Naive B cell (primary cell): ENCODE measurements around the gene GLRB. TPM values are rescaled to one million over a fixed set of nuclear protein-coding genes. Genes with fewer than 3 reads are reported as not detected.
"Not testable (repeated sequence)": the region's sequence is repeated elsewhere in the genome, so short reads cannot be mapped to it uniquely, and the experiment has no call there.

Experiments
- ATAC-seq, 2 donors: fragments of 150-1000 bp; cut with Tn5 transposase; 2 replicates each; pipeline ENCODE4 v1.10.0; 2021; ENCODE audit warnings: low read depth in 2 of 2, mild to moderate bottlenecking in 2 of 2, moderate library complexity in 2 of 2
- DNase-seq: peaks from one replicate; pipeline ENCODE4 v3.0.0; 2022
- H3K27ac Mint-ChIP-seq, 6 donors: one replicate each; pipeline ENCODE4 v1.8.0; 2020 to 2022; ENCODE audit warnings: mild to moderate bottlenecking in 6 of 6, mixed read lengths in 6 of 6, moderate library complexity in 5 of 6, inconsistent platforms in 2 of 6
- H3K27me3 Mint-ChIP-seq, 3 donors: one replicate each; pipeline ENCODE4 v1.8.0; 2021 to 2022; ENCODE audit warnings: mixed read lengths in 3 of 3, mild to moderate bottlenecking in 1 of 3
- H3K36me3 Mint-ChIP-seq, 2 donors: one replicate each; pipeline ENCODE4 v1.8.0; 2020 to 2022; ENCODE audit warnings: mixed read lengths in 2 of 2, inconsistent platforms in 1 of 2, mild to moderate bottlenecking in 1 of 2
- H3K4me1 Mint-ChIP-seq, 3 donors: one replicate each; pipeline ENCODE4 v1.8.0; 2020 to 2022; ENCODE audit warnings: mixed read lengths in 3 of 3, inconsistent platforms in 1 of 3, mild to moderate bottlenecking in 1 of 3, moderate library complexity in 1 of 3
- H3K4me3 Mint-ChIP-seq, 8 donors: one replicate each; pipeline ENCODE4 v1.8.0; 2020 to 2022; ENCODE audit warnings: mild to moderate bottlenecking in 8 of 8, mixed read lengths in 8 of 8, moderate library complexity in 8 of 8, inconsistent platforms in 2 of 8
- H3K9me3 Mint-ChIP-seq, 7 donors: one replicate each; pipeline ENCODE4 v1.8.0; 2020 to 2022; ENCODE audit warnings: mixed read lengths in 7 of 7, mild to moderate bottlenecking in 5 of 7, inconsistent platforms in 2 of 7, moderate library complexity in 1 of 7
- polyA plus RNA-seq, 6 donors: library from polyadenylated mRNA; unstranded; fragments of 300-500 nt; fragmentation: Illumina TruSeq; gene quantifications; one replicate each; pipeline ENCODE4 v1.2.3, GENCODE V29; 2021; ENCODE audit warnings: low read depth in 6 of 6

GLRB gene
- polyA plus RNA-seq: not detected

DNA sequence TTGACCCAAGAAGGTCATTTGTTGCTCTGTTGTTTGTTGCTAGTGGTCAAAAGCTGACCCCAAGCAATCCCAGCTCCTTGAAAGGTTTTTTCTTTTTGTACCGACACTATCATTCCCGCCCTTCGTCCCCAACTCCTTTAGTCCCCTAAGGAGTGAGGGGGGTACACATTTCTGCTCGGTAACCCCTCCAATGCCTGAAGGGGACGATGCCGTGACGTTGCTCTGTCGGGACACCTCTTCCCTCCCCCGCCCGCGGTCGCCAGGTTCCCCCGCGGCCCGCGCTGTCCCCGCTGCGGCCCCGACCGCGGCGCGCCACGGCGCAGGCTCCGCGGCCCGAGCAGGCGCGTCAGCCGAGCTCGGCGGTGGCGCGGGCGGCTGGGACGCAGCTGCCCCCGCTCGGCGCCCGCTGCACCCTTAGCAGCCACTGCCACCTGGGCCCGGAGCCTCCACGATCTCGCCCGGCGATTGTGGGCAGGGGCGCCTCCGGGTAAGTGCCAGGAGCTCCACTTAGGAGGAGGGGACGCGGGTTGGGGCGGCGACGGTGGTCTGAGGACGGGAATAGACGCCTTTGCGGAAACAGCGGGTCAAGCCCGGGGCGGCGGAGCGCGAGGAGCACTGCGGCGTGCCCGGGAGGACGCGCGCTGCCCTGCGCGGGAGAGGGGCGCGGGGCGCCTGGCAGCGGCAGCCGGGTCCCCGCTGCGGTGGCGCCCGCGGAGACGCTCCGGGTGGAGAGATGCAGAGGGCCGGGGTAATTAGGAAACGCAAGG, at the start of gene GLRB:
Gene GLRB, plus strand, starts transcription at position 340 of the 767 bp plus-strand sequence. CDS start 1,875 bp downstream, outside the sequence.
- Mint-ChIP-seq H3K4me3 (no peak within 1 kb of the TSS), H3K9me3 (peaks cover 0 to 5% (median 0%) of the 10 kb centered on the region in 7 donors), H3K4me1 (peaks cover 0 to 2% (median 0%) of the 10 kb centered on the region in 3 donors), H3K27ac (peak within 1 kb of the TSS in 1 of 6 donors; percentile 23), H3K36me3 (no peaks in the 10 kb centered on the region), H3K27me3 (peaks cover 23 to 33% (median 25%) of the 10 kb centered on the region in 3 donors)
- ATAC-seq (no peak), DNase-seq (no peak)

DNA sequence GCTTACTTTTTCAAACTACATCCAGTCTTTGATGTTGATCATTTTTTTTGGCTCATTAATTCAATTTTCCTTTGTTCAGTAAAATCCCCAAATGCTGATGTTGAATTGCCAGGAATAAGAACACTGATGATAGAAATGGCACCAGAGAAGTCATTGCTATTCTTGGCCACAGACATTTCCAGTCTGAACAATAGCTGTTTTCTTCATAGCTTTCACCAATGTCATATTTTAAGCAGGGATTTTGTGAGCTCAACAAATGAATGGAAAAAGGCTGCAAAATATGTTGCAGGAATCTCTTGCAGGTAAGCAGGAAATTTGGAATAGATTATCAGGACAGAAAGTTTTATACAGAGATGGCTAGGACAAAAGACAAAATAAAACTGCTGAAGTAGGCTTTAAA, 40.5 kb upstream of the GLRB start:
- Mint-ChIP-seq H3K9me3 (peaks cover 0 to 3% (median 0%) of the 10 kb centered on the region in 7 donors), H3K27me3 (no peaks in the 10 kb centered on the region), H3K4me1 (no peaks in the 10 kb centered on the region), H3K4me3 (no peak overlapping the region), H3K36me3 (no peaks in the 10 kb centered on the region), H3K27ac (no peak overlapping the region)
- DNase-seq (no peak), ATAC-seq (no peak)

DNA sequence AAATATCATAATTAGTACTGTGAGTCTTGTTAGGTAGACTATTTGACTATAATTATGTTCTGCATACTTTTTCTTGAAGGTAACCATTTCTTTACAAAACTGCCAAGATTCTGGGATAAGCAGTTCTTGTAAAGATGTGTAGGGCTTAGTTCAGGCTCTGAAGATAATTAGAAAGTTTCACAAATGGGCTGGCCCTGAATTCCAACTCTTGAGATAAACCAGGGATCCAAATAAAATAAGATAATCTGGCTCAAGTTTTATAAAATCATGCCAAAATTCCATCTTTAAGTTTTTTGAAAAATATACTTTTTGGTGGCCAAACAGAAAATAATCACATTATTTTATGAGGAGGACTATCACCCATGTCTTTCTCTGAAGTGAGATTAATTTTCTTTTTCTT, 35.5 kb upstream of the GLRB start:
- H3K9me3 Mint-ChIP-seq: no peaks in the 10 kb centered on the region
- DNase-seq (no peak), ATAC-seq (no peak)
- no peak overlapping the region for H3K4me3 Mint-ChIP-seq
- no peak overlapping the region for H3K27ac Mint-ChIP-seq
- H3K27me3 Mint-ChIP-seq: no peaks in the 10 kb centered on the region
- H3K36me3 Mint-ChIP-seq: no peaks in the 10 kb centered on the region
- no peaks in the 10 kb centered on the region for H3K4me1 Mint-ChIP-seq

DNA sequence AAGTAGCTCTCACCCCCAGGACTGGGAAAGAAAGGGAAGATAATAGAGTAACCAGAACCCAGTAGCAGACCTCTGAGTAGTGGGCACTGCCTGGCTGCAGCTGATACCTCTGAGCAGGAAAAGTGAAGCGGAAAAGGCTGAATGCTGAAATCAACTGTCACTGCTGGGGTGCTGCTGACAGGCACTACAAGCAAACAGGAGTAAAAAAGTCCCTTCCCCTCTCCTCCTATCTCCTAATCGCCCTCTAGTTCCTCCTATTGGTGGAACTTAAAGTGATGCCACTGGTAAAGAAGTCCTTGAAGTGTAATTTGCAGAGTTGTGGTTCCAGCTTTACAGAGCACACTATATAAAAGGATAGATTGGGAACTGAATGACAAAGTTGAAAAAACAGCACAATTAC, 32.8 kb upstream of the GLRB start:
- H3K9me3 Mint-ChIP-seq: no peaks in the 10 kb centered on the region
- ATAC-seq: no peak
- no peak overlapping the region for H3K27ac Mint-ChIP-seq
- DNase-seq: no peak
- no peak overlapping the region for H3K4me3 Mint-ChIP-seq
- H3K4me1 Mint-ChIP-seq: no peaks in the 10 kb centered on the region
- H3K36me3 Mint-ChIP-seq: no peaks in the 10 kb centered on the region
- no peaks in the 10 kb centered on the region for H3K27me3 Mint-ChIP-seq

DNA sequence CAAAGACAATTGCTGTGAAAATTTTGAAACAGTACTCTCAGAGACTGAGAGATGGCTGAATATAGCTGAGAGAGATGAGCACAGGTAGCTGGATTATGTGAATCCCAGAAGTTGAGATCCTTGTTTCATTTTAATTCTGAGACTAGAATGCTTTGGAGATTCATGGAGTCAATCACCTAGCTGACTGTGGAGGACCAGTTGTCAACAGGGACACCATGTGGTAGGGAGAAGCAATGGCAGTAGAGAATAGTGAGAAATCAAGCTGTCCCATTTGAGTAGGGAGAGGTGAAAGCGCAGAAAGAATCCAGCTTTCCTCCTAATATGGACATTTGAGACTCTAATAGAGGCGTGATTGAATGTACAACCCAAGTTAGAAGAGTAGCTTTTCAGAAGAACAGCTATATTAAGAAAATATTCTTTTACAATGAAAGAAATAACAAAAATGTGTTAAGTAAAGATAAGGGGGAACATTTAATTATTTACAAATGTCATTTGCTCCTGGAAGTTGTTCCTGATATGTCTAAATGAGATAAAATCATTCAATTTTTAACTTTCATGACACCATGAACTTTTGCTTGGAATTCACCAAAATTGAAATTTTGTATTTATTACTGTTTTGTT, 30.3 kb upstream of the GLRB start:
- H3K4me3 Mint-ChIP-seq: no peak overlapping the region
- no peaks in the 10 kb centered on the region for H3K9me3 Mint-ChIP-seq
- no peaks in the 10 kb centered on the region for H3K27me3 Mint-ChIP-seq
- no peaks in the 10 kb centered on the region for H3K36me3 Mint-ChIP-seq
- no peak overlapping the region for H3K27ac Mint-ChIP-seq
- peak in 1 of 2 donors; percentile 23 for ATAC-seq
- no peaks in the 10 kb centered on the region for H3K4me1 Mint-ChIP-seq
- no peak for DNase-seq

DNA sequence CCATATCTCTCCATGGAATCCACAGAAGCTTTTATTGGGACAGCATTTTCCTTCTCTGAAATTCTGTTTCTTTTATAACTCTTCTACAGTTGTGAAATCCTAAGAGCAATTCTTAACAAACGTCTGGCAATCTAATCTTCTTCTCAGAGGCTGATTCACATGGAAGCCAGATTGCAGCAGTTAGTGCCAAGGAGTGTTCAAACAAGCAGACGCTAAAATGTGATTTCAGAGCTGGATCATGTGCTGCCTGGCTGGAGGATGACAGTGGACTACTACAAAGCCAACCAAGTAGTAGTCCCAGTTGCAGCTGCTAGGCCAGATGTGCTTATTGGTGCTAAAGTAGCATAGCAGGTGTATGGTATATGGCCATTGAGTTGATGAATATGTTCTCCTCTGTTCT, 27.7 kb upstream of the GLRB start:
- Mint-ChIP-seq H3K36me3 (no peaks in the 10 kb centered on the region), H3K27ac (no peak overlapping the region), H3K4me3 (no peak overlapping the region), H3K9me3 (peaks cover 0 to 3% (median 0%) of the 10 kb centered on the region in 7 donors), H3K27me3 (no peaks in the 10 kb centered on the region), H3K4me1 (no peaks in the 10 kb centered on the region)
- ATAC-seq (no peak), DNase-seq (no peak)

DNA sequence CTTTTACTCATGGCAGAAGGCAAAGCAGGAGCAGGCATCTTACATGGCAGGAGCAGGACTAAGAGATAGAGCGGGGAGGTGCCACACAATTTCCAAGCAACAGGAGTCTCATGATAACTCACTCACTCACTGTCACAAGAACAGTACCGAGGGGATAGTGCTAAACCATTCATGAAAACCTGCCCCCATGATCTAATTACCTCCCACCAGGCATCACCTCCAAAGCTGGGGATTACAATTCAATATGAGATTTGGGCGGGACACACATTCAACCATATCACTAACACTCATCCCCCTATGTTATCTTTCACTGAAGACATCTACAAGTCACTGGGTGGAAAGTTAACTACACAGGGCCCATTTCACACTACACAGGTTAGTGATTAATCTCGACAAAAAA, 25.4 kb upstream of the GLRB start:
- H3K27ac Mint-ChIP-seq: peak overlapping the region in 1 of 6 donors; percentile 12
- H3K36me3 Mint-ChIP-seq: no peaks in the 10 kb centered on the region
- no peak overlapping the region for H3K4me3 Mint-ChIP-seq
- peaks cover 0 to 3% (median 0%) of the 10 kb centered on the region in 7 donors for H3K9me3 Mint-ChIP-seq
- H3K27me3 Mint-ChIP-seq: no peaks in the 10 kb centered on the region
- no peaks in the 10 kb centered on the region for H3K4me1 Mint-ChIP-seq
- DNase-seq: no peak
- no peak for ATAC-seq

DNA sequence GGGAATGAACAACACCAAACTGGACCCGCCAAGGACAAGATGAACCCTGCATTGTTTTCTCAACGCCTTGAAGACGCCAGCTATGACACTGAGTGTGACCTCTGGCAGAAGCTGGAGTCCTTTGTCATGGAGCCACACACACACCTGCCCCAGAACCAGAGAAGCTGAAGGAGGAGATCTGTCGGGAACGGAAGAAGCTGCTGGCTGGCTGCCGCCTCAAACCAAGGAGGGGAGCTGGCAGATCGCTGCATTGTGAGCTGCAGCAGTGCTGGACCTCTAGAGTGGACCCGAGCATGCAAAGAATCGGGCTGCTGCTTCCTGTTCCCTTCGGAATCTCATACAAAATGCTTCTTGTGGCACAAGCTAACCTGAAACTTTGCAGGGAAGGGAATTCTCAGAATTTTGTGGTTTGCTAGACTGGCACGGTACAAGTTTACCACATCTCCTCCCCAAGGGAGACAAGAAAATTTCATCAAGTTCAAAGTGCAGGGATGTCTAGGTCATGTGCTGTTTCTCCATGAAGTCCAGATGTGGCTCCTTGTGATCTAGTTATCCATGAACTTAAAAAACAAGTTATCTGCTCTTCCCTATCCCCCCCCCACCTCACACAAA, 23.4 kb upstream of the GLRB start:
- Mint-ChIP-seq H3K27ac (no peak overlapping the region), H3K4me3 (no peak overlapping the region), H3K4me1 (no peaks in the 10 kb centered on the region), H3K27me3 (no peaks in the 10 kb centered on the region), H3K36me3 (no peaks in the 10 kb centered on the region), H3K9me3 (peaks cover 0 to 3% (median 0%) of the 10 kb centered on the region in 7 donors)
- DNase-seq (no peak), ATAC-seq (no peak)

DNA sequence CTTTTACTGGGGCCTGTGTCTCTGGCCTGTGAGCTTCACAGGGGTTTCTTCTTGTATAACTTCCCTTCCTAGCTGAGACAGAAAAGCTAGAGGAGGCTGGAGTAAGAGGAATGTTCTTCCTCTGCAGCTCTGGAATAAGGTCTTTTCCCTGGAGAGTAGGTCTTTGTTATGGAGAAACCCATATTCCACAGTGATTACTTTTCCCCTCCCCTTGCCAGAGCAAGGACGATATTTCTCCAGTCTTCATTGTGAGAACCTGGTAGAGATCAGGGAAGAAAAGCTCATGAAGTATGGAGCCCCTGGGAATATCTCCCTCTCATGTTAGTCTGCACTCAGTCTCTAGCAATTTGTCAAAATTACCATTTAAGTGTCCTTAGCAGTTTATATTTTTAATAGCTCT, 18.7 kb upstream of the GLRB start:
- Mint-ChIP-seq H3K36me3 (no peaks in the 10 kb centered on the region), H3K4me3 (no peak overlapping the region), H3K9me3 (peaks cover 0 to 4% (median 0%) of the 10 kb centered on the region in 7 donors), H3K27ac (no peak overlapping the region), H3K4me1 (no peaks in the 10 kb centered on the region), H3K27me3 (no peaks in the 10 kb centered on the region)
- DNase-seq (no peak), ATAC-seq (no peak)

DNA sequence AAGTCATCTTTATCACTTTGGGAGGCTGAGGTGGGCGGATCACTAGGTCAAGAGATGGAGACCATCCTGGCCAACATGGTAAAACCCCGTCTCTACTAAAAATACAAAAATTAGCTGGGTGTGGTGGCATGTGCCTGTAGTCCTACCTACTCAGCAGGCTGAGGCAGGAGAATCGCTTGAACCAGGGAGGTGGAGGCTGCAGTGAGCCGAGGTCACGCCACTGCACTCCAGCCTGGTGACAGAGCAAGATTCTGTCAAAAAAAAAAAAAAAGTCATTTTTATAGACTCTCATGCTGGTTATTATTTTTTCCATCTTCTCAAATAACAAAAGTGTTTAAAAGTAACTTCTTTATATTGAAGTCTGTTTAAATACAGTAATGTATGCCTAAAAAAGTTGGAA, 17.1 kb upstream of the GLRB start:
- H3K27ac Mint-ChIP-seq, H3K36me3 Mint-ChIP-seq, H3K4me1 Mint-ChIP-seq, H3K9me3 Mint-ChIP-seq, H3K4me3 Mint-ChIP-seq, H3K27me3 Mint-ChIP-seq, DNase-seq, ATAC-seq: not testable (repeated sequence)

DNA sequence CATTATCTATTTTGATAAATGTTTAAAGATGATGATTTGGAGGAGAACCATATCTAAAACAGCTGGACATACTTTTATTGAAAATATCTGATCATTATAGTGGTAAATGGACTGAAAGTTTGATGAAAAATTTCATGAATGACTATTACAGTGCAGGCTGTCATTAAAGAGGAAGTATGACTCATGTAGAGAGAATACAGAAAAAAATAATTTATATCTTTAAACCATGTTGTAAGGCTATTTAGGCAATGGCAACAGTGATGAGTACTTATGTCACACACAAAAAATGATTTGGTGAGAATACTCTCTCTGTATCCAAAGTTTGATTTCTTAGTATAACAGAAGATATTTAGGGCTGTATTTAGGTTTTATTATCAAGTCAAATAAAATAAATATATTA, 3.9 kb upstream of the GLRB start:
- Mint-ChIP-seq H3K4me1 (peaks cover 0 to 2% (median 0%) of the 10 kb centered on the region in 3 donors), H3K27ac (no peak overlapping the region), H3K4me3 (no peak overlapping the region), H3K36me3 (no peaks in the 10 kb centered on the region), H3K9me3 (peaks cover 0 to 5% (median 0%) of the 10 kb centered on the region in 7 donors), H3K27me3 (peaks cover 19 to 32% (median 20%) of the 10 kb centered on the region in 3 donors)
- ATAC-seq (no peak), DNase-seq (no peak)

DNA sequence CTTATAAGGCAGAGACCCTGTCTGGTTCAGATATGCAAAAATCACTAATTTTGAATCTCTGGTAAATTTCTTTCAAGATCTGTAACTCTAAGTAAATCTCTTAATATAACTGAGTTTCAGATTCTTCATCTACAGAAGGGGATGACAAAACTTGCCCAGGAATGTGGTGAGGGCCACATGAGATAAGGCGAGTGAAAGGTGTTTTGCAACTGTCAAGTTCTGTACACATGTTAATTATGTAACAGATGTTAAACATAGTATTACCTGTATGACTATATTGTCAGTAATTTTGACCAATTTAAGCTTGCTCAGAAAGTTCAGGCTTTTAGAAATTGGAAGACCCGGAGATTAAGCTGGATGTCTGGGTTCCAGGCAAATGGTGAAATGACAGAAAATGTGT, 549 bp upstream of the GLRB start:
- ATAC-seq: no peak
- no peak overlapping the region for H3K4me3 Mint-ChIP-seq

DNA sequence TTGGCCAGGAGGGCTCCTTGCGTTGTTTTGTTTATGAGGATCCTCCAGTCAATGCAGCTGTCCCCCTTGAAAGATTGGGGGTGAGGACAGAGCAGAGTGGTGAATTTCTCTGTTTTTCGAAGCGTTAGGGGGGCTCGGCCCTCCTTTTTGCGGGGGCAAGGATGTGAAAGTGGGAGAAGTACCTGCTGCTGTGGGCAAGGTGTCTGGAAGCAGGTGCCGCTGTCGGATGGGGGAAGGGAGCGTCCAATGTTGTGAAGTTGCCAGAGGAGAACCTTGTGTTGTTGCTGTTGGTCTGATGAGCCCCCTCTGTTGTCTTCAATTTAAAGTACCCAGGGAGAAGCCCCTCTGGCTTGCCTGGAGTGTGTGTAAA, 613 bp downstream of the GLRB start:
- ATAC-seq: no peak
- H3K9me3 Mint-ChIP-seq: peaks cover 0 to 5% (median 0%) of the 10 kb centered on the region in 7 donors
- peaks cover 23 to 33% (median 25%) of the 10 kb centered on the region in 3 donors for H3K27me3 Mint-ChIP-seq
- no peak overlapping the region for H3K27ac Mint-ChIP-seq
- H3K4me1 Mint-ChIP-seq: peaks cover 0 to 2% (median 0%) of the 10 kb centered on the region in 3 donors
- no peak overlapping the region for H3K4me3 Mint-ChIP-seq
- H3K36me3 Mint-ChIP-seq: no peaks in the 10 kb centered on the region
- no peak for DNase-seq

More for the DNA sequence above, 549 bp upstream of the GLRB start:
- no peaks in the 10 kb centered on the region for H3K36me3 Mint-ChIP-seq
- H3K4me1 Mint-ChIP-seq: peaks cover 0 to 2% (median 0%) of the 10 kb centered on the region in 3 donors
- no peak overlapping the region for H3K27ac Mint-ChIP-seq
- no peak for DNase-seq
- peaks cover 23 to 33% (median 25%) of the 10 kb centered on the region in 3 donors for H3K27me3 Mint-ChIP-seq
- H3K9me3 Mint-ChIP-seq: peaks cover 0 to 5% (median 0%) of the 10 kb centered on the region in 7 donors

DNA sequence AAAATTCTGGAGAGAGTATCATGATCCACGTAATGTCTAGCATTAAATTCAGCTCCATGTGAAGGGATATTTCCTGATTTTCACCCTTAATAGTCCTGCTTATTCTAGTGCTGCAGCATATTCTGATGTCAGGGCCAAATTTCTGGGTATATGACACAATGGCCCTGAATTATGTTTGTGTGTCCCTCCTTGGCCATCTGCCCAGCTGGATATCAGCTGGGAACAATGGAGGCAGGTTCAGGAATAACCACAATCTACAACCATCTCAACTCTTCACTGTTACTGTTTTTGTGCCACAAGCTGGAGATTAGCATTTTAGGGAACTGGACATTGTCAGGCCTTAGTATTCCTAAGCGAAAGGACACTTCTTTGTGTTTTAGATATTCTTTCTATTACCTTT, 3.5 kb downstream of the GLRB start:
- no peaks in the 10 kb centered on the region for H3K36me3 Mint-ChIP-seq
- H3K4me1 Mint-ChIP-seq: peaks cover 0 to 2% (median 0%) of the 10 kb centered on the region in 3 donors
- H3K9me3 Mint-ChIP-seq: peaks cover 0 to 2% (median 0%) of the 10 kb centered on the region in 7 donors
- H3K27ac Mint-ChIP-seq: no peak overlapping the region
- H3K27me3 Mint-ChIP-seq: peaks cover 11 to 13% (median 13%) of the 10 kb centered on the region in 3 donors
- no peak overlapping the region for H3K4me3 Mint-ChIP-seq
- DNase-seq (no peak), ATAC-seq (no peak)
